ENCODE results near the gene SLC35E3. TPM values are rescaled to one million over a fixed set of nuclear protein-coding genes. Genes with fewer than 3 reads are reported as not detected.
"Not testable (repeated sequence)": the region's sequence is repeated elsewhere in the genome, so short reads cannot be mapped to it uniquely, and the experiment has no call there.

SLC35E3 gene
- total and polyA plus RNA-seq, 2 donors from 2014 or later: 7.7 to 8.7 TPM

GRCh38 chr12:68815232-68815927 is 69.4 kb downstream of the SLC35E3 start:
- H3K9ac ChIP-seq (ENCODE audit: low read length in 3 of 3): no peak overlapping the region
- H3K4me1 ChIP-seq (ENCODE audit: control insufficient read depth in 2 of 3, insufficient read depth in 2 of 3, low read depth in 1 of 3, low read length in 3 of 3): peaks cover 0 to 3% (median 0%) of the 10 kb centered on the region in 3 donors
- peaks cover 8 to 19% (median 16%) of the 10 kb centered on the region in 3 donors for H3K36me3 ChIP-seq (ENCODE audit: control insufficient read depth in 2 of 3, insufficient read depth in 3 of 3, low read length in 3 of 3)
- DNase-seq: no peak
- no peak overlapping the region for H3K27ac ChIP-seq (ENCODE audit: low read depth in 2 of 2, low read length in 2 of 2)
- H3K9me3 ChIP-seq (ENCODE audit: control insufficient read depth in 2 of 3, insufficient read depth in 1 of 3, low read length in 3 of 3): no peaks in the 10 kb centered on the region
- TF ChIP-seq CTCF (IDR thresholded peaks at IDR 0.05; ENCODE audit: borderline replicate concordance, extremely low read depth, insufficient read depth): no peak
- no peak overlapping the region for H3K4me3 ChIP-seq (ENCODE audit: low read length in 3 of 3)
- FAIRE-seq: no peak
- H3K27me3 ChIP-seq (ENCODE audit: control insufficient read depth, insufficient read depth, low read length): no peaks in the 10 kb centered on the region
- intact Hi-C loops (cut with DNase I): no loop called here

- FAIRE-seq (no peak), DNase-seq (no peak)
- H3K36me3 ChIP-seq (ENCODE audit: control insufficient read depth in 2 of 3, insufficient read depth in 3 of 3, low read length in 3 of 3): peaks cover 8 to 19% (median 16%) of the 10 kb centered on the region in 3 donors
- intact Hi-C loops (cut with DNase I): no loop called here
- no peaks in the 10 kb centered on the region for H3K27me3 ChIP-seq (ENCODE audit: control insufficient read depth, insufficient read depth, low read length)
- H3K4me1 ChIP-seq (ENCODE audit: control insufficient read depth in 2 of 3, insufficient read depth in 2 of 3, low read depth in 1 of 3, low read length in 3 of 3): peaks cover 0 to 3% (median 0%) of the 10 kb centered on the region in 3 donors
- no peak overlapping the region for H3K27ac ChIP-seq (ENCODE audit: low read depth in 2 of 2, low read length in 2 of 2)
- H3K4me3 ChIP-seq (ENCODE audit: low read length in 3 of 3): no peak overlapping the region
- no peak overlapping the region for H3K9ac ChIP-seq (ENCODE audit: low read length in 3 of 3)
- TF ChIP-seq CTCF (IDR thresholded peaks at IDR 0.05; ENCODE audit: borderline replicate concordance, extremely low read depth, insufficient read depth): no peak
- no peaks in the 10 kb centered on the region for H3K9me3 ChIP-seq (ENCODE audit: control insufficient read depth in 2 of 3, insufficient read depth in 1 of 3, low read length in 3 of 3)
Measured at GRCh38 chr12:68815928-68816800, 70.2 kb downstream of the SLC35E3 start.

GRCh38 chr12:68819481-68819880 is 73.5 kb downstream of the SLC35E3 start:
- H3K4me1 ChIP-seq (ENCODE audit: control insufficient read depth in 2 of 3, insufficient read depth in 2 of 3, low read depth in 1 of 3, low read length in 3 of 3); DNase-seq; H3K9ac ChIP-seq (ENCODE audit: low read length in 3 of 3); H3K27me3 ChIP-seq (ENCODE audit: control insufficient read depth, insufficient read depth, low read length); H3K27ac ChIP-seq (ENCODE audit: low read depth in 2 of 2, low read length in 2 of 2); H3K4me3 ChIP-seq (ENCODE audit: low read length in 3 of 3); H3K9me3 ChIP-seq (ENCODE audit: control insufficient read depth in 2 of 3, insufficient read depth in 1 of 3, low read length in 3 of 3); FAIRE-seq; intact Hi-C loops (cut with DNase I): not testable (repeated sequence)
- peaks cover 13 to 30% (median 21%) of the 10 kb centered on the region in 3 donors for H3K36me3 ChIP-seq (ENCODE audit: control insufficient read depth in 2 of 3, insufficient read depth in 3 of 3, low read length in 3 of 3)
